HG02884 (cell line): Measurements from ENCODE around the gene WNT3A.
"Not testable (repeated sequence)": the region's sequence is repeated elsewhere in the genome, so short reads cannot be mapped to it uniquely, and the experiment has no call there.

Experiments used
- ATAC-seq: cut with Tn5 transposase; IDR thresholded peaks from one replicate; pipeline ENCODE4 v1.9.1; 2021; ENCODE audit warnings: mild to moderate bottlenecking, moderate library complexity; ENCODE audit not compliant: unreplicated experiment

Gene WNT3A, protein sequence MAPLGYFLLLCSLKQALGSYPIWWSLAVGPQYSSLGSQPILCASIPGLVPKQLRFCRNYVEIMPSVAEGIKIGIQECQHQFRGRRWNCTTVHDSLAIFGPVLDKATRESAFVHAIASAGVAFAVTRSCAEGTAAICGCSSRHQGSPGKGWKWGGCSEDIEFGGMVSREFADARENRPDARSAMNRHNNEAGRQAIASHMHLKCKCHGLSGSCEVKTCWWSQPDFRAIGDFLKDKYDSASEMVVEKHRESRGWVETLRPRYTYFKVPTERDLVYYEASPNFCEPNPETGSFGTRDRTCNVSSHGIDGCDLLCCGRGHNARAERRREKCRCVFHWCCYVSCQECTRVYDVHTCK

DNA sequence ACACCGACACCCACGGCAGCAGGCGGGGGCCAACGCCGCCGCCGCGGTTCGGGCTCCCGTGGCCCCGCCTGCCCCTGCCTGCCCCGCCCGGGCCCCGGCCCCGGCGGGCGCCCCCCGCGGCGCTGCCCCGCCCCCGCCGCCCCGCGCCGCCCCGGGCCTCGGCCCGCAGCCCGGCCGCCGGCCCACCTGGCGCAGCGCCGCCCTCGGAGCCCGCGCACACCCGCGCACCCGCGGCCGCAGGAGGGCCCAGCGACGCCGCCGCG, at the start of gene WNT3A:
Gene WNT3A, plus strand, starts transcription at position 213 of the 263 bp plus-strand sequence. CDS start 131 bp downstream, outside the sequence.
- no peak for ATAC-seq

DNA sequence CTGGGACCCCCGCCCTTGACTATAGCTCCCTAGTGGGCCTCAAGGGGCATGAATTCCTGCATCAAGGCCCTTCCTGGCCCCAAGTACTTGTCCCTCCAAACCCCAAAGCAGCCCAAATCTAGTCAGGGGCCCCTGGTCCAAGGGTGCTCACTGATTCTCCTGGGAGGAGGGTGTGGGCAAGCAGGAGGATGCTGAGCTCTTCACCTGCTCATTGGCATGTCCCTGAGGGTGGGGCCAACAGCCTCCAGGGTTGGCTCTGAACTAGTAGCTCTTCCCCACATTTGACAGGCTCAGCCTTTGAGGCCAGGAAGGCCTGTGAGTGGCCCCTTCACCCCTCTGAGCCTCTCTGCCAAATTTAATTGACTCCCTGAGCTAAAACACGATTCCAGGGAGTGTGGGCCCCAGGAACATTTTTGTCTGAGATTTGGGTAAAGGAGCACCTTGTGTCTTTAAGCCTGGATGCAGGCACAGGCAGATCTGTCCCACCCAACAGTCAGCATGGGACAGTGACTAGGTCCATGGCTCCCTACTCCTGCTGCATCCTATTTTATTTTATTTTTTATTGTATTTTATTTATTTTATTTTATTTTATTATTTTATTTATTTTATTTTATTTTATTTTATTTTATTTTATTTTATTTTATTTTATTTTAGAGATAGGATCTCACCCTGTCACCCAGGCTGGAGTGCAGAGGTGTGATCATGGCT, 48.0 kb upstream of the WNT3A start:
- no peak for ATAC-seq

DNA sequence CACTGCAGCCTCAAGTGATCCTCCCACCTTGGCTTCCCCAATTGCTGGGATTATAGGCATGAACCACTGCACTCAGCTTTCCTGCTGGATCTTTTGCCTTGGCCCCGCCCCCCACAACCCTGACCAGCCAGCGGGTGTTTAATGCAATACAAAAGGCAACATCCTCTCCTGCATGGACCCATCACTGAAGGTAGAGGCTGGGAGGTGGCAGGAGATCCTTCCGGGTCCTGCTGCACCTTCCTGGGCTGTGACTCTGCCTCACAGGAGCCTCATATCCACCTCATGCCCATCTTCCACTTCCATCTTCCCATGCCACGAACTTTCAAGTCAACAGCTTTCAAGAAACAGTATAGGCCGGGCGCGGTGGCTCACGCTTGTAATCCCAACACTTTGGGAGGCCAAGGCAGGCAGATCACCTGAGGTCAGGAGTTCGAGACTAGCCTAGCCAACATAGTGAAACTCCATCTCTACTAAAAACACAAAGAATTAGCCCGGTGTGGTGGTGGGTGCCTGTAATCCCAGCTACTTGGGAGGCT, 47.4 kb upstream of the WNT3A start:
- no peak for ATAC-seq

DNA sequence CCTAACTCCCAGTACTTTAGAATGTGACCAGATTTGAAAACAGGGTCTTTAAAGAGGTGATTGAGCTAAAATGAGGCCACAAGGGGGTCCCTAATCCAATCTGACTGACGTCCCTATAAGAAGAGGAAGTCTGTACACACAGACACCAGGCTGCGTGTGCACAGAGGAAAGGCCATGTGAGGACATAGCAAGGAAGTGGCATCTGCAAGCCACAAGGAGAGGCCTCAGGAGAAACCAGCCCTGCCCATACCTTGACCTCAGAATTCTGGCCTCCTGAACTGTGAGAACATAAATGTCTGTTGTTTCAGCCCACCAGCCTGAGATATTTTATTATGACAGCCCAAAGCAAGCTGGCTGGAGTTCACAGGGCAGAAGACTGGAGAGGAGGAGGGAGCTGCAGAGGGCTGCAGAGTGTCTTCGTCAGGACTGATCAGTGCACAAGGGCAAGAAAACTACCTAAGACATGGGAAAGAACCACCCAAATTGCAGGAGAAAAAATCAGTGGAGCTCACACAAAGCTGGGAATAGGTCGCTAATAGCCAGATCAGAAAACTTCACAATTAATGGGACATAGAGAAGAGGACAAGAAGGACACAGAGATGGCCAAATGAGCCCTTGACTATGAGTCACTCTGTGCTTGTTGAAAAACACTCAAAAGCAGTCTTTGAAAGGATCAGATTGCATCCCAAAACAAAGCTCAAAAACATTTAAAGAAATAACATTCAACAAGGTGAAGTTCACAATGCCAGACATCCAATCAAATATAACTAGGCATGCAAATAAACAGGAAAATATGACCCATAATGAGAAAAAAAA, 44.9 kb upstream of the WNT3A start:
- ATAC-seq: no peak

DNA sequence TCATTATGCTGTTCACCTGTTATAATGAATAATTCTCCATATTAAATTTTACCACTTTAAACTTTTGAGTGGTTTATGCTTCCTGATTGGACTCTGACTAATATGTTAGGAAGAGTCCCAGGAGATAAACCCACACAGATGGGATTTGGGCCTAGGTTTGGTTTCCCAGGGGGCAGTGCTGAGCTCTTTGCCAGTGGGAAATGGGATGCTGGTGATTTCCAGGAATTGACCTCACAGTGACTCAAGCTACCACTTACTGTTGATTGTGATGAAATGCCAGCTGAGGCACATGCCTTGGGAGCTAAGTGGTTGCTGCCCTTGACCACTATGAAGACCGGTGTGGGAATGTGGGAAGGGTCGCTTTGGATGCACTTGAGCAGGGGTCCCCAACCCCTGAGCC, 40.1 kb upstream of the WNT3A start:
- not testable (repeated sequence) for ATAC-seq

DNA sequence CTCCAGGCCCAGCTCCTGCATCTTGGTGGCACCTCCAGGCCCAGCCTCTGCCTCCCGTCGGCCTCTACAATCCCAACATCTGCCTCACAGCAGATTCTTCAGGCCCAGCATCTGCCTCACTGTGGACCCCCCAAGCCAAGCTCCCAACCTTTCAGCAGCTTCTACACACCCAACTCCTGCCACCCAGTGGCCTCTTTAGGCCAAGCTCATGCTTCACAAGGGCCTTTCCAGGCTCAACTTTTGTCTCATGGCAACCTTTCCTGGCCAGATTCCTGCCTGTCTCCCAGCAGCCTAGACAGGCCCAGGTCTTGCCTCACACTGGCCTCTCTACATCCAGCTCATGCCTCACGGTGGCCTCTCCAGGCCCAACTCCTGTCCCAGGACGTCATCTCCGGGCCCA, 39.0 kb upstream of the WNT3A start:
- ATAC-seq: not testable (repeated sequence)

DNA sequence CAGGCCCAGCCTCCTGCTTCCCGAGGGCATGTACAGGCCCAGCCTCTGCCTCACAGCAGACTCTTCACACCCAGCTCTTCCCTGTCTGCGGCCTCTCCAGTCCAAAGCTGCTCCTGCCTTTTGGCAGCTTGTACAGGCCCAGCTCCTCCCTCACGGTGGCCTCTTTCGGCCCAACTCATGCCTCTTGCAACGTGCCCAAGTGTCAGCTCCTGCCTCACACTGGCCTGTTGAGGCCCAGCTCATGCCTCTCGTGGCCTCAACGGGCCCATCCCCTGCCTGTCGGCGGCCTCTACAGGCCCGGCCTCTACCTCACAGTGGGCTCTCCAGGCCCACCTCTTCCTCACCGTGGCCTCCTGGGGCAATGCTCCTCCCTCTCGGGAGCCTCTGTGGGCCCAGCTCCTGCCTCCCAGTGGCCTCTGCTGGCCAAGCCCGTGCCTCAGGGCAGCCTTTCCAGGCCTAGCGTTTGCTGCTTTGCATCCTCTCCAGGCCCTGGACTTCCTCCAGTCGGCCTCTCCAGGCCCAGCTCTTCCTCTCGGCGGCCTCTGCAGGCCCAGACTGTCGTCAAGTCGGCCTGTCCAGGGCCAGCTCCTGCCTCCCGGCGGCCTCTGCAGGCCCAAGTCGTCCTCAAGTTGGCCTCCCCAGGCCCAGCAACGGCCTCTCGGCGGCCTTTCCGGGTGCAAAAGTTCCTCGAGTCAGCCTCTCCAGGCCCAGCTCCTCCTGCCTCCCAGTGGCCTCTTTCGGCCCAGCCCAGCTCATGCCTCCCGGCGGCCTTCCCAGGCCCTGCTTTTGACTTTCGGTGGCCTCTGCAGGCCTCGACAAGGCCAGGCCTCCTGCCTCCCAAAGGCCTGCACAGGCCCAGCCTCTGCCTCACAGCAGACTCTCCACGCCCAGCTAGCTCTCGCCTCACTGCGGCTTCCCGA, 36.5 kb upstream of the WNT3A start:
- not testable (repeated sequence) for ATAC-seq

DNA sequence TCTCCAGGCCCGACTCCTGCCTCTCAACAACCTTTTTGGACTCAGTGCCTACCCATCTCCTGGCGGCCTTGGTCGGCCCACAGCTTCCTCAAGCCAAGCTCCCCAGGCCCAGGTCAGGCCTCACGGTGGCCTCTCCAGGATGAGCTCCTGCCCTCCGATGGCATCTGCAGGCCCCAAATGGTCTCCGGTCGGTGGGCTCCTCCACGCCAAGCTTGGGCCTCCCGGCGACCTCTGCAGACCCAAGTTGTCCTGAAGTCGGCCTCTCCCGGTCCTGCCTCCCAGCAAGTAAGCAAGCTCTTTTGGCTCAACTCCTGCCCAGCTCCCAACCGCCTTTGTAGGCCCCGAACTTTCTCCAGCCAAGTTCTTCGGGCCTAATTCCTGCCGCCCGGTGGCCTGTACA, 35.6 kb upstream of the WNT3A start:
- ATAC-seq: not testable (repeated sequence)

DNA sequence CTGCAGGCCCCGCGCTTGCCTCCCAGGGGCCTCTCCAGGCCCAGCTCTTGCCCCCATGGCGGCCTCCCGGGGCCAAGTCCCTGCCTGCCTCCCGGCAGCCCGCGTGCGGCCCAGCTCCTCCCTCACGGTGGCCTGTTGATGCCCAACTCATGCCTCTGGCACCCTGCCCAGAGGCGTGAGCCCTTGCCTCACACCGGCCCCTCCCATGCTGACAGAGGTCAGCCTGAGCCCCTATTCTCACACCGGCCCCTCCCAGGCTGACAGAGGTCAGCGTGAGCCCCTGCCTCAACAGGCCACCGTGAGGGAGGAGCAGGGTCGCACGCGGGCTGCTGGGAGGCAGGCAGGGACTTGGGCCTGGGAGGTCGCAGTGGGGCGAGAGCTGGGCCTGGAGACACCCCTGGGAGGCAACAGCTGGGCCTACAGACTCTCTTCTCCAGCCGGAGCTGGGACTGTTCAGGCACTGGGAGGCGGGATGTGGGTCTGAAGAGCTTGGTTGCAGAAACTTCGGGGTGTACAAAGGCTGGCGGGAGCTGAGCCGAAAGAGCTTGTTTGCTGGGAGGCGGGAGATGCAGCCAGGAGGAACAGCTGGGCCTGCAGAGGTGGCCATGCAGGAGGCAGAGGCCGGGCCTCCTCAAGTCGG, 35.0 kb upstream of the WNT3A start:
- ATAC-seq: not testable (repeated sequence)

DNA sequence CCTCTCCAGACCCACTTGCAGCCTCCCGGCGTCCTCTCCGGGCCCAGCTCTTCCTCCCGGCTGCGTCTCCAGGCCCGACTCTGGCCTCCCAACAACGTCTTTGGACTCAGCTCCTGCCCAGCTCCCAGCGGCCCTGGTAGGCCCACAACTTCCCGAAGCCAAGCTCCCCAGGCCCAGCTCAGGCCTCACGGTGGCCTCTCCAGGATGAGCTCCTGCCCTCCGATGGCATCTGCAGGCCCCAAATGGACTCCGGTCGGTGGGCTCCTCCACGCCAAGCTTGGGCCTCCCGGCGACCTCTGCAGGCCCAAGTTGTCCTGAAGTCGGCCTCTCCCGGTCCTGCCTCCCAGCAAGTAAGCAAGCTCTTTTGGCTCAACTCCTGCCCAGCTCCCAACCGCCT, 34.5 kb upstream of the WNT3A start:
- not testable (repeated sequence) for ATAC-seq

DNA sequence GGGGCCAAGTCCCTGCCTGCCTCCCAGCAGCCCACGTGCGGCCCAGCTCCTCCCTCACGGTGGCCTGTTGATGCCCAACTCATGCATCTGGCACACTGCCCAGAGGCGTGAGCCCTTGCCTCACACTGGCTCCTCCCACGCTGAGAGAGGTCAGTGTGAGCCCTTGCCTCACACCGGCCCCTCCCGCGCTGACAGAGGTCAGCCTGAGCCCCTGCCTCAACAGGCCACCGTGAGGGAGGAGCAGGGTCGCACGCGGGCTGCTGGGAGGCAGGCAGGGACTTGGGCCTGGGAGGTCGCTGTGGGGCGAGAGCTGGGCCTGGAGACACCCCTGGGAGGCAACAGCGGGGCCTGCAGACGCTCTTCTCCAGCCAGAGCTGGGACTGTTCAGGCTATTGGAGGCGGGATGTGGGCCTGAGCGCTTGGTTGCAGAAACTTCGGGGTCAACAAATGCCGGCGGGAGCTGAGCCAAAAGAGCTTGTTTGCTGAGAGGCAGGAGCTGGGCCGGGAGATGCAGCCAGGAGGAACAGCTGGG, 33.9 kb upstream of the WNT3A start:
- ATAC-seq: not testable (repeated sequence)

DNA sequence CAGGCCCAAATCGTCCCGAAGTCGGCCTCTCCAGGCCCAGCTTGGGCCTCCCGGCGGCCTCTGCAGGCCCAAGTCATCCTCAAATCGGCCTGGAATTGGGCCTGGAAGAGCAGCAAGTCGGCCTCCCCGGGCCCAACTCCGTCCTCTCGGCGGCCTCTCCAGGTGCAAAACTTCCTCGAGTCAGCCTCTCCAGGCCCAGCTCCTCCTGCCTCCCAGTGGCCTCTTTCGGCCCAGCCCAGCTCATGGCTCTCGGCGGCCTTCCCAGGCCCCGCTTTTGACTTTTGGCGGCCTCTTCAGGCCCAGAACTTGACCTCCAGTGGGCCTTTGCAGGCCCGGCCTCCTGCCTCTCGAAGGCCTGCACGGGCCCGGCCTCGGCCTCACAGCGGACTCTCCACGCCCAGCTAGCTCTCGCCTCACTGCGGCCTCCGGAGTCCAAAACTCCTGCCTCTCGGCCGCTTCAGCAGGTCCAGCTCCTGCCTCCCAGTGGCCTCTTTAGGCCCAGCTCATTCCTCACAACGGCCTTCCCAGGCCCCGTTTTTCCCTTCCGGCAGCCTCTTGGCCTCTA, 33.0 kb upstream of the WNT3A start:
- ATAC-seq: not testable (repeated sequence)

DNA sequence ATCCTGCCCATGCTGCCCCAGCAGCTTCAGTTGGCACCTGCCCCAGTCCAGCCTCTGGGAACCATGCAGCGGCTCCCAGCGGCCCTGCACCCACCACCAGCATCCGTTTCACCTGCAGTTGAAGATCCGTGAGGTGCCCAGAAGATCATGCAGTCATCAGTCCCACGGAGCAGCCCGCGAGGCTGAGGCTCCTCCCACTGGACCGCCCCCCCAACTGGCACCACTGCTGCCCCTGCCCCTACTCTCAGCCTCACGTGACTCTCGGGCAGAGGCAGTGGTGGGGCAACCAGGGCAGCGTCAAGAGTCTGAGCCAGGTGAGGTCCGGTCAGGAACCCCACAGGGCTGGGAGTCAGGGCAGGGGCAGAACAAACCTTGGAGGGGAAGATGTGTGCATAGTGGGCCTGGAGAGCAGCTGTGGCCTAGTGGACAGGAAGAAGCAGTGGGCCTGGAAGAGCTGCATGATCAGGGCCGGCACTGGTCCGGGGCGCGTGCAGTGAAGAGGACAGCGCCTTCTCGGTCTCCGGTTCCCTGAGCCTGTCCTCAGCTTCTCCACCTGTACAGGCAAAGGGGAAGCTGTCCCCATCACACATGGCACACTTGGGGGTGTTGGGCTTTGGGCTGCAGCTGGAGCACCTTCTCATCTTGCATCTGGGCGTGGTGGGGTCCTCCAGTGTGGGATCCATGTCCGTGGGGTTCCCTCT, 31.1 kb upstream of the WNT3A start:
- not testable (repeated sequence) for ATAC-seq

DNA sequence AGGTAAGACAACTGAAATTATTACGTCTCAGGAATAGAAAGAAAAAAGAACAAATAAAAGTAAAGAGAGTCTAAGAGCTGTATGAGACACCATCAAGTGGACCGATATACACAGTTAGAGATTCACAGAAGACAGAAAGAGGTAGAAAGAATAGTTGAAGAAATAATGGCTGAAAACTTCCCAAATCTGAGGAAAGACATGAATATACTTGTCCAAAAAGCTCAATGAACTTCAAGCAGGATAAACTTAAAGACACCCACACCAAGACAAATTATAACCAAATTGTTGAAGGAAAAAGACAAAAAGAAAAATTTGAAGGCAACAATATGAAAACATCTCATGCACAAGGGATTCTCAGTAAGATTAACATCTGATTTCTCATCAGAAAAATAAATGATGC, 19.6 kb upstream of the WNT3A start:
- ATAC-seq: no peak

DNA sequence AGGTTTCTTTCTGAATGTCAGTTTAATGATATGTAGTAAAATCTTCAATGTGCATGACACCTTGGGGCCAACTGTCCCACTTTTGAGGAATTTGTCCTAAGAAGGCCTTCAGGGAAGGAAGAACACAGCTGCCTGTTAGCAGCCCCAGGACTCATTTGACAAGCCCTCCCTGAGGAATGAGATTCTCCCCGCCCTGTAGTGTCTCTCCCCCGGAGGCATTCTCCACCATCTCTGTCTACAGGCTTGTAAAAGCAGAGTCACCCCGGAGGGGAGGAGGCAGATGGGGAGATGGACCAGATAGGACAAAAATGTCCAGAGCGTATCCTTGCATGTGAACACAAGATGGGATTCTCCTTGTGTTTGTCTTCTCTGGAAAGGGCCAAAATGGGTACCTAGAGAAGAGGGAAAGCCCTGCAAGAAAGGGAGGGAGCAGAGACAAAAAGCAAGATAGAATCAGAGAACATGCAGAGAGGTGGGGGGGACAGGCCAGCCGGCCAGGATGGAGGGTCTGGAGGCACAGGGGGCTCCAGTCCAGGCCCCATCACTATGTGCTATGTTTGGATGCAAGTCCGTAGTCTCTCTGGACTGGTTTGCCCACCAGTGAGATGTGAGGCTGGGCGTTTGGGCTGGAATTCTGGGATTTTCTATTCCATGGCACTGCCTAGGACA, 12.0 kb upstream of the WNT3A start:
- no peak for ATAC-seq

DNA sequence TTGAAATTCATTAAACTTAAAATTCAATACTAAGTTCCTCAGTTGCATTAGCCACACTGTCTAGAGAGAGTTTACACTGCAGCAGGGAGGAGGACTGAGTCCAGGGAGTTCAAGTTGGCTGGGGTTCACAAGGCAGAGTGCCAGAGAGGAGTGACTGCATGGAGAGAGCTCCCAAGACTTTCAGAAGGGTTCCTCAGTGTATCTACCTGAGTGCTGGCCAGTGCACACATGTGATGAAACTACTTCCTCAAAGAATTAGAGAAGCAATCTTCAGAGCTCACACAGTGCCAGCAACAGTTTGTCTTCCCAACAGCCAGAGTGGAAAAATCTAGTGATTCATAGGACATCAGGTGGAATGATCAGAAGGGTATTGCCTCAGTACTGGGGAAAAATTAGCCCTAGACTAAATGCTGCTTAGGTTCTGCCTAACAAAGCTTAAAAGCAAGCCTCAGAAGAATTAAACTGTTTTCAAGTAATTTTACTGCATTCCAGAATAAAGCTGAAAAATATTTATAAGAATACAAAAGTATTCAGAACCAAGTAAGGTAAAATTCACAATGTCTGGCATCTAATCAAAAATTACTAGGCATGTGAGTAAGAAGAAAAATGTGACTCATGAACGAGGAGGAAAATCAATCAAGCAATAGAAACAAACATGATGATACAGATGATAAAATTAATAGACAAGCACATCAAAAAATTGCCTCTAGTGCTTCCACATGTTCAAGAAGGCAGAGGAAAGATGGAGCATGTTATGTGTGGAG, 10.4 kb upstream of the WNT3A start:
- no peak for ATAC-seq

DNA sequence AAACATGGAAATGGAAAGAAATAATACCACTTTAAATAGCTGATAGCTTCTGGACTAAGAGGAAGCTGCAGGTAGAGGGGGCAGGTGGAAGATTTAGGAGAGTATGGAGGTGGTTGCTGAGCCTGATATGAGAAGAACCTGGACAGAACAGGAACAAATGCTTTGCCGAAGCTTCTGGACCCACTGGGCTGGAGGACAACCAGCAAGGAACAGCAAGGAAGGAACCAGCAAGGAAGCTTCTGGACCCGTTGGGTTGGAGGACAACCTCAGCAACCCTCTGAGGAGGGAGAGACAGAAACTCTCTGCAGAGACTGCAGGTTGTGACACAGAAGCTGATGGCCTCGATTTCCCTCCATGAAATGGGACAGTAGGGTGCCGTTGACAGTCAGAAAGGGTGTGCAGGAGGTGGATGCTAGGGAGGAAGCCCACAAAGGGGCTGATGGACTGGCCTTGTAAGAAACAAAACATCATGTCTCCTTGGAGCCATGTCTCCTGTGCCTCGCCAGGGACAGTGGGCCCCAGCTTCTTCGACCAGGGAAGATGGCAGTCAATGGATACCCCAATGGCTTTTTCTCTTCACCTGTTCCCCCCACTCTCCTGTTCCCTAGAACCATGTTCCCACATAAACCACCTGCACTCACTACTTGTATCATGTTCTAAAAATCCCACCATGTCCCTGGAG, 8.3 kb upstream of the WNT3A start:
- ATAC-seq: no peak
